HepG2 (cell line): Measurements from ENCODE around the gene FOXA1. TPM values are rescaled to one million over a fixed set of nuclear protein-coding genes. Genes with fewer than 3 reads are reported as not detected.

Source experiments
- ARNT2 ChIP-seq: sonication (generic); formaldehyde crosslinking; IDR thresholded peaks from 2 replicates; pipeline ENCODE4 v1.8.0; 2022; ENCODE audit warnings: mild to moderate bottlenecking, low read depth, missing genetic modification reagents, moderate library complexity
- HOXA3 ChIP-seq: sonication (generic); formaldehyde crosslinking; IDR thresholded peaks from 2 replicates; pipeline ENCODE4 v1.5.0; 2020; ENCODE audit warnings: missing genetic modification reagents
- JUNB ChIP-seq: sonication (generic); formaldehyde crosslinking; IDR thresholded peaks from 2 replicates; pipeline ENCODE4 v1.8.0; 2022; ENCODE audit warnings: missing genetic modification reagents, mild to moderate bottlenecking, borderline replicate concordance
- MAFK ChIP-seq, 2 experiments: IDR thresholded peaks in 1 of 2; conservative IDR thresholded peaks in 1 of 2; 2 replicates each; pipeline ENCODE4 v1.6.1; 2011; ENCODE audit warnings: improper control_type of control experiment in 2 of 2, low read length in 2 of 2
- MIER3 ChIP-seq: IDR thresholded peaks from 2 replicates; pipeline ENCODE4 v1.6.1; 2016; ENCODE audit warnings: missing compliant biosample characterization, borderline replicate concordance
- NFRKB ChIP-seq: fragments of 450-650 bp; IDR thresholded peaks from 2 replicates; pipeline ENCODE4 v1.6.1; 2017
- PTBP1 ChIP-seq: fragments of 200-400 bp; formaldehyde crosslinking; IDR thresholded peaks from 2 replicates; pipeline ENCODE4 v1.6.1; 2018; ENCODE audit warnings: low read length, low read depth; ENCODE audit not compliant: poor library complexity, severe bottlenecking
- RAD51 ChIP-seq: fragments of 450-650 bp; IDR thresholded peaks from 2 replicates; pipeline ENCODE4 v1.6.1; 2016; ENCODE audit warnings: borderline replicate concordance
- SNAI1 ChIP-seq: sonication (generic); formaldehyde crosslinking; IDR thresholded peaks from 2 replicates; pipeline ENCODE4 v1.5.0; 2020; ENCODE audit warnings: mild to moderate bottlenecking, missing genetic modification reagents, borderline replicate concordance
- SP2 ChIP-seq: sonication (generic); formaldehyde crosslinking; IDR thresholded peaks from 2 replicates; pipeline ENCODE4 v1.5.1; 2020; ENCODE audit warnings: mild to moderate bottlenecking, missing genetic modification reagents
- THAP11 ChIP-seq: IDR thresholded peaks from 2 replicates; pipeline ENCODE4 v1.6.1; 2016; ENCODE audit warnings: missing biosample characterization, missing genetic modification reagents
- YY1 ChIP-seq: IDR thresholded peaks from 2 replicates; pipeline ENCODE4 v1.6.1; 2011; ENCODE audit warnings: low read length, low read depth, moderate library complexity, mild to moderate bottlenecking; ENCODE audit not compliant: insufficient read depth, insufficient replicate concordance
- ZBTB42 ChIP-seq: sonication (generic); formaldehyde crosslinking; IDR thresholded peaks from 2 replicates; pipeline ENCODE4 v1.5.0; 2020; ENCODE audit warnings: mild to moderate bottlenecking, missing genetic modification reagents
- ZFP82 ChIP-seq: sonication (generic); formaldehyde crosslinking; IDR thresholded peaks from 2 replicates; pipeline ENCODE4 v1.5.1; 2020; ENCODE audit warnings: mild to moderate bottlenecking, missing genetic modification reagents, borderline replicate concordance
- ZNF547 ChIP-seq: sonication (generic); formaldehyde crosslinking; IDR thresholded peaks from 2 replicates; pipeline ENCODE4 v1.5.1; 2020; ENCODE audit warnings: mild to moderate bottlenecking, missing genetic modification reagents
- ZNF678 ChIP-seq: sonication (generic); formaldehyde crosslinking; IDR thresholded peaks from 2 replicates; pipeline ENCODE4 v1.4.0; 2020; ENCODE audit warnings: mild to moderate bottlenecking, missing genetic modification reagents
- ZSCAN21 ChIP-seq: sonication (generic); formaldehyde crosslinking; IDR thresholded peaks from 2 replicates; pipeline ENCODE4 v1.8.0; 2022; ENCODE audit warnings: mild to moderate bottlenecking, missing genetic modification reagents, moderate library complexity, borderline replicate concordance
- polyA plus RNA-seq, 8 experiments: library from polyadenylated mRNA; depleted of rRNA in 3 of 8; stranded (reverse) in 7 of 8; unstranded in 1 of 8; fragments of >200 nt; fragmentation: Illumina TruSeq in 4 of 8; extraction: Trizol in 4 of 8; gene quantifications; 2 replicates each; pipeline versions ENCODE4 v1.2.1 to v1.2.3, GENCODE V29; 2011 to 2016; ENCODE audit warnings: low read depth in 4 of 8, missing spikeins in 1 of 8, mixed read lengths in 1 of 8; ENCODE audit not compliant: insufficient read depth in 1 of 8
- total RNA-seq, 5 experiments: library from RNA; depleted of rRNA; stranded (reverse); fragments of >200 nt; fragmentation: Illumina TruSeq; extraction: Trizol; gene quantifications; 2 replicates each; pipeline ENCODE4 v1.2.3, GENCODE V29; 2016; ENCODE audit warnings: low read depth in 1 of 5
- TF ChIP-seq, protein P1 (sequence below): sonication (generic); formaldehyde crosslinking; IDR thresholded peaks from 2 replicates; pipeline ENCODE4 v1.4.0; 2020; ENCODE audit warnings: missing genetic modification reagents, borderline replicate concordance
- TF ChIP-seq, protein P2 (sequence below): sonication (generic); formaldehyde crosslinking; IDR thresholded peaks from 2 replicates; pipeline ENCODE4 v1.5.0; 2020; ENCODE audit warnings: missing genetic modification reagents
- TF ChIP-seq, protein P3 (sequence below): sonication (generic); formaldehyde crosslinking; IDR thresholded peaks from 2 replicates; pipeline ENCODE4 v1.4.0; 2020; ENCODE audit warnings: missing genetic modification reagents, mild to moderate bottlenecking, borderline replicate concordance
- TF ChIP-seq, protein P4 (sequence below): fragments of 450-650 bp; IDR thresholded peaks from 2 replicates; pipeline ENCODE4 v1.6.1; 2016

The FOXA1 gene
- total and polyA plus RNA-seq, 2 of the 13 experiments (the other 11 are each of a cell fraction or from before 2014, with no cell fraction given), result 43.4 to 58.6 TPM

DNA sequence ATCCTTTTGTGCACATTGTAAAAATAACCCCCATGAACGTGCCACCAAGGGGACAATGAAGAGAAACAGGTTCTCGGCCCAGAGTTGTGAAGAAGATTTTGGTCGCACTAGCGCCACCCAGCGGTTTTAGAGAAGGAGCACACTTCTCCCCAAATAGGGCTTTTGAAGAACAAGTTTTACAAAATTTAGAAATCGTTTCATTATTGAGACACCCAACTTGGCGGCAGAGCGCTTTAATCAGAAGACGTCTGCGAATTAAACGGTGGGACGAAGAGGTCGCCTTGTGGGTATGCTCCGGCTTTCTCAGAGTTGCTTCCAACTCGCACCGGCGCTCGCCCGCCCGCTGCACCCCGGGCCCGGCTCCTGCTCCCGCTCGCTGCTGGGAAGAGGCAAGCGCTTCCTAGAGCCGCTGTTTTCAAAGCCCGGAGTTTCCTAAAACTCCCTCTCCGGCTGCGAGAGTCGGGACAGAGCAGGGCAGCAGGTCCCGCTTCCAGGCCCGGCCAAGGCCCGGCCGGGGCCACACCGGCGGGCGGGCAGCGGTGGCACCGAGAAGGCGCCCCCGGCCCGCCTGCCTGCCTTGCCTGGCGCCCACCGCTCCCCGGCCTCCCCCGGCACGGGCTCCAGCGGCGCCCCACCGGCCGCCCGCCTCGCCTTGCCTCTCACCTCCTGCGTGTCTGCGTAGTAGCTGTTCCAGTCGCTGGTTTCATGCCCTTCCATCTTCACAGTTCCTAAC is 645 bp downstream of the FOXA1 start (continued):
- TF ChIP-seq, protein P1, sequence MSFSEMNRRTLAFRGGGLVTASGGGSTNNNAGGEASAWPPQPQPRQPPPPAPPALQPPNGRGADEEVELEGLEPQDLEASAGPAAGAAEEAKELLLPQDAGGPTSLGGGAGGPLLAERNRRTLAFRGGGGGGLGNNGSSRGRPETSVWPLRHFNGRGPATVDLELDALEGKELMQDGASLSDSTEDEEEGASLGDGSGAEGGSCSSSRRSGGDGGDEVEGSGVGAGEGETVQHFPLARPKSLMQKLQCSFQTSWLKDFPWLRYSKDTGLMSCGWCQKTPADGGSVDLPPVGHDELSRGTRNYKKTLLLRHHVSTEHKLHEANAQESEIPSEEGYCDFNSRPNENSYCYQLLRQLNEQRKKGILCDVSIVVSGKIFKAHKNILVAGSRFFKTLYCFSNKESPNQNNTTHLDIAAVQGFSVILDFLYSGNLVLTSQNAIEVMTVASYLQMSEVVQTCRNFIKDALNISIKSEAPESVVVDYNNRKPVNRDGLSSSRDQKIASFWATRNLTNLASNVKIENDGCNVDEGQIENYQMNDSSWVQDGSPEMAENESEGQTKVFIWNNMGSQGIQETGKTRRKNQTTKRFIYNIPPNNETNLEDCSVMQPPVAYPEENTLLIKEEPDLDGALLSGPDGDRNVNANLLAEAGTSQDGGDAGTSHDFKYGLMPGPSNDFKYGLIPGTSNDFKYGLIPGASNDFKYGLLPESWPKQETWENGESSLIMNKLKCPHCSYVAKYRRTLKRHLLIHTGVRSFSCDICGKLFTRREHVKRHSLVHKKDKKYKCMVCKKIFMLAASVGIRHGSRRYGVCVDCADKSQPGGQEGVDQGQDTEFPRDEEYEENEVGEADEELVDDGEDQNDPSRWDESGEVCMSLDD, result peak; percentile 25; the same call in 1 of the 2 replicates
- TF ChIP-seq PTBP1, result no peak
- TF ChIP-seq SNAI1 (CRISPR knock-in tag), result peak; percentile 96
- TF ChIP-seq ZFP82 (CRISPR knock-in tag), result peak; percentile 49; the same call in 1 of the 2 replicates
- TF ChIP-seq RAD51, result no peak
- TF ChIP-seq MAFK (conservative IDR thresholded peaks at IDR 0.05 in 1 of 2, IDR thresholded peaks at IDR 0.05 in 1 of 2; ENCODE audit: low read length in 2 of 2), result no peak; a peak in 1 of 4 replicates
- no peak for TF ChIP-seq JUNB (CRISPR knock-in tag)
- TF ChIP-seq, protein P2, sequence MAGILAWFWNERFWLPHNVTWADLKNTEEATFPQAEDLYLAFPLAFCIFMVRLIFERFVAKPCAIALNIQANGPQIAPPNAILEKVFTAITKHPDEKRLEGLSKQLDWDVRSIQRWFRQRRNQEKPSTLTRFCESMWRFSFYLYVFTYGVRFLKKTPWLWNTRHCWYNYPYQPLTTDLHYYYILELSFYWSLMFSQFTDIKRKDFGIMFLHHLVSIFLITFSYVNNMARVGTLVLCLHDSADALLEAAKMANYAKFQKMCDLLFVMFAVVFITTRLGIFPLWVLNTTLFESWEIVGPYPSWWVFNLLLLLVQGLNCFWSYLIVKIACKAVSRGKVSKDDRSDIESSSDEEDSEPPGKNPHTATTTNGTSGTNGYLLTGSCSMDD (CRISPR knock-in tag), result no peak
- TF ChIP-seq ZNF678 (CRISPR knock-in tag), result peak; percentile 30; the same call in 1 of the 2 replicates
- TF ChIP-seq ARNT2 (CRISPR knock-in tag), result peak; percentile 82
- no peak; the same call in 1 of the 2 replicates for TF ChIP-seq MIER3
- no peak; the same call in 1 of the 2 replicates for TF ChIP-seq SP2 (CRISPR knock-in tag)
- TF ChIP-seq HOXA3 (CRISPR knock-in tag), result peak; percentile 61
- no peak for TF ChIP-seq NFRKB
- TF ChIP-seq, protein P3, sequence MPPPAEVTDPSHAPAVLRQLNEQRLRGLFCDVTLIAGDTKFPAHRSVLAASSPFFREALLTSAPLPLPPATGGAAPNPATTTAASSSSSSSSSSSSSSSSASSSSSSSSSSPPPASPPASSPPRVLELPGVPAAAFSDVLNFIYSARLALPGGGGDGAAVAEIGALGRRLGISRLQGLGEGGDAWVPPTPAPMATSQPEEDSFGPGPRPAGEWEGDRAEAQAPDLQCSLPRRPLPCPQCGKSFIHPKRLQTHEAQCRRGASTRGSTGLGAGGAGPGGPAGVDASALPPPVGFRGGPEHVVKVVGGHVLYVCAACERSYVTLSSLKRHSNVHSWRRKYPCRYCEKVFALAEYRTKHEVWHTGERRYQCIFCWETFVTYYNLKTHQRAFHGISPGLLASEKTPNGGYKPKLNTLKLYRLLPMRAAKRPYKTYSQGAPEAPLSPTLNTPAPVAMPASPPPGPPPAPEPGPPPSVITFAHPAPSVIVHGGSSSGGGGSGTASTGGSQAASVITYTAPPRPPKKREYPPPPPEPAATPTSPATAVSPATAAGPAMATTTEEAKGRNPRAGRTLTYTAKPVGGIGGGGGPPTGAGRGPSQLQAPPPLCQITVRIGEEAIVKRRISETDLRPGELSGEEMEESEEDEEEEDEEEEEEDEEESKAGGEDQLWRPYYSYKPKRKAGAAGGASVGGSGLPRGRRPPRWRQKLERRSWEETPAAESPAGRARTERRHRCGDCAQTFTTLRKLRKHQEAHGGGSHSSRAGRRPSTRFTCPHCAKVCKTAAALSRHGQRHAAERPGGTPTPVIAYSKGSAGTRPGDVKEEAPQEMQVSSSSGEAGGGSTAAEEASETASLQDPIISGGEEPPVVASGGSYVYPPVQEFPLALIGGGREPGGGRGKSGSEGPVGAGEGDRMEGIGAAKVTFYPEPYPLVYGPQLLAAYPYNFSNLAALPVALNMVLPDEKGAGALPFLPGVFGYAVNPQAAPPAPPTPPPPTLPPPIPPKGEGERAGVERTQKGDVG (CRISPR knock-in tag), result no peak
- TF ChIP-seq ZBTB42 (CRISPR knock-in tag), result no peak
- peak; percentile 39; the same call in 1 of the 2 replicates for TF ChIP-seq THAP11
- peak; percentile 6; the same call in 1 of the 2 replicates for TF ChIP-seq ZNF547 (CRISPR knock-in tag)
- TF ChIP-seq YY1, result peak; percentile 11
- TF ChIP-seq, protein P4, sequence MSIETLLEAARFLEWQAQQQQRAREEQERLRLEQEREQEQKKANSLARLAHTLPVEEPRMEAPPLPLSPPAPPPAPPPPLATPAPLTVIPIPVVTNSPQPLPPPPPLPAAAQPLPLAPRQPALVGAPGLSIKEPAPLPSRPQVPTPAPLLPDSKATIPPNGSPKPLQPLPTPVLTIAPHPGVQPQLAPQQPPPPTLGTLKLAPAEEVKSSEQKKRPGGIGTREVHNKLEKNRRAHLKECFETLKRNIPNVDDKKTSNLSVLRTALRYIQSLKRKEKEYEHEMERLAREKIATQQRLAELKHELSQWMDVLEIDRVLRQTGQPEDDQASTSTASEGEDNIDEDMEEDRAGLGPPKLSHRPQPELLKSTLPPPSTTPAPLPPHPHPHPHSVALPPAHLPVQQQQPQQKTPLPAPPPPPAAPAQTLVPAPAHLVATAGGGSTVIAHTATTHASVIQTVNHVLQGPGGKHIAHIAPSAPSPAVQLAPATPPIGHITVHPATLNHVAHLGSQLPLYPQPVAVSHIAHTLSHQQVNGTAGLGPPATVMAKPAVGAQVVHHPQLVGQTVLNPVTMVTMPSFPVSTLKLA, result no peak
- TF ChIP-seq ZSCAN21 (CRISPR knock-in tag), result no peak
